K562 (cell line): ENCODE results near the gene HPSE2. TPM values are rescaled to one million over a fixed set of nuclear protein-coding genes. Genes with fewer than 3 reads are reported as not detected.

Source experiments
- CHD1 ChIP-seq: fragments of 200-600 bp; sonication (generic); IDR thresholded peaks from one replicate; pipeline ENCODE4 v1.6.1; 2012; ENCODE audit warnings: mild to moderate bottlenecking, moderate library complexity, low read length, inconsistent platforms
- ETS2 ChIP-seq: IDR thresholded peaks from 2 replicates; pipeline ENCODE4 v1.6.1; 2016; ENCODE audit warnings: borderline replicate concordance, missing genetic modification characterization, mild to moderate bottlenecking, moderate library complexity, missing compliant biosample characterization; ENCODE audit not compliant: poor library complexity, severe bottlenecking
- HBP1 ChIP-seq: fragments of 450-650 bp; formaldehyde crosslinking; IDR thresholded peaks from 2 replicates; pipeline ENCODE4 v1.4.0; 2022; ENCODE audit warnings: missing genetic modification characterization
- ZNF583 ChIP-seq: fragments of 250-450 bp; sonication (Bioruptor Pico); IDR thresholded peaks from 2 replicates; pipeline ENCODE4 v1.4.0; 2020
- polyA plus RNA-seq, 8 experiments: library from polyadenylated mRNA; depleted of rRNA in 4 of 8; stranded (reverse) in 5 of 8; unstranded in 3 of 8; fragments of >200 nt; fragmentation: Nextera tagmentation in 2 of 8; fragmentation: Illumina TruSeq in 1 of 8; extraction: Ambion mirVana in 2 of 8; extraction: Trizol in 1 of 8; gene quantifications; 2 replicates each; pipeline versions ENCODE4 v1.2.1 to v1.2.3, GENCODE V29; 2011 to 2014; ENCODE audit warnings: inconsistent platforms in 1 of 8, missing spikeins in 1 of 8
- total RNA-seq, 7 experiments: library from RNA; depleted of rRNA in 6 of 7; stranded (reverse); fragments of >200 nt in 6 of 7; fragmentation: Illumina TruSeq in 2 of 7; extraction: Trizol in 2 of 7; gene quantifications; 2 replicates each; pipeline versions ENCODE4 v1.2.1 to v1.2.3, GENCODE V29; 2011 to 2021; ENCODE audit warnings: low replicate concordance in 1 of 7
- TF ChIP-seq, protein P1 (sequence below): fragments of 250-450 bp; sonication (Bioruptor Pico); IDR thresholded peaks from 2 replicates; pipeline ENCODE4 v1.5.0; 2021; ENCODE audit warnings: mild to moderate bottlenecking, borderline replicate concordance
- TF ChIP-seq, protein P2 (sequence below): fragments of 450-650 bp; IDR thresholded peaks from 2 replicates; pipeline ENCODE4 v1.6.1; 2016; ENCODE audit warnings: low read depth, mild to moderate bottlenecking, moderate library complexity

The HPSE2 gene
- total and polyA plus RNA-seq, 9 of the 15 experiments (the other 6 are each of a cell fraction or from before 2014, with no cell fraction given) = 0.03 to 0.10 (median 0.04) TPM; not detected in 2

DNA sequence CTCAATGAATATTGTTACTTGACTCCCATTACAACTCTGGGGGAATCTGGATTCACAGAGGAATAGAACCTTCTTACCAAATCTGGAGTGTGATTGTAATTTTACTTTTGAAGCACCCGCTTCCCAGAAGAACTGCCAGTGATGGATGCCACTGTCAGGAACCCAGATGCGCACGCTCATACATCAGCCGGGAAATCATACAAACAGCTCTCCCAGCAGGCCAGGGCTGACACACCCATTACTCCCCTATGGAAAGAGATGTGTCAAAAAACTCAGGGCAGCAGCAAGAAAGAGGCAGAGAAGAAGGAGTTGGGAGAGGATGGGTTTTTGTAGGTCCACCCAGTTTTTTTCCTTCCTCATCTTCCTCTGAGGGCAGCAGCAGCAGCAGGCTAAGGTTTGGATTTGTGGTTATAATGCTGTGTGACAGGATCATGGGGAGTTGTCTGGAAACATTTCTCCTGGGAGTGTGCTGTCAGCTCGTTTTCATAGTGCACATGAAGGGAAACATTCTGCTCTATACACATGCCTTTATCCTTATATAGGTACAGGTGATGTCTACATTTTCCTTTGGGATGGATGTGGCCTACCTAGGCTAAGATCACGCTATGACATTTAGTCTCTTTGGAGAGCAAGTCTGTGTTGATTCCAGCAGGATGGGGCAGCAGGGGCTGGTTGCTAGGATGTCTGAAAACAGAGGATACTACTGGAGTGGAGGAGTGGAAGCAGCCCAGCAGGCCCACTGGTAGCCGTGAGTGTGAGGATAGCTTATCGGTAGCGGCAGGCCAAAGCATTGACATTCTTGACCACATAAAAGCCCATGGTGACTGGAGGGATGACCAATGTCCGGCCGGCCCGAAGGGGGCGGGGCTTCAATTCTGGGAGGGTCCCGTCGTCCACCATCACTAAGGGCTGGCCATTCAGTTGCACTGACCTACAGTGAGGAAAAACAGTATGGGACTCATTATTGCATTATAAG lies 776.6 kb downstream of the HPSE2 start (continued):
- TF ChIP-seq, protein P1, sequence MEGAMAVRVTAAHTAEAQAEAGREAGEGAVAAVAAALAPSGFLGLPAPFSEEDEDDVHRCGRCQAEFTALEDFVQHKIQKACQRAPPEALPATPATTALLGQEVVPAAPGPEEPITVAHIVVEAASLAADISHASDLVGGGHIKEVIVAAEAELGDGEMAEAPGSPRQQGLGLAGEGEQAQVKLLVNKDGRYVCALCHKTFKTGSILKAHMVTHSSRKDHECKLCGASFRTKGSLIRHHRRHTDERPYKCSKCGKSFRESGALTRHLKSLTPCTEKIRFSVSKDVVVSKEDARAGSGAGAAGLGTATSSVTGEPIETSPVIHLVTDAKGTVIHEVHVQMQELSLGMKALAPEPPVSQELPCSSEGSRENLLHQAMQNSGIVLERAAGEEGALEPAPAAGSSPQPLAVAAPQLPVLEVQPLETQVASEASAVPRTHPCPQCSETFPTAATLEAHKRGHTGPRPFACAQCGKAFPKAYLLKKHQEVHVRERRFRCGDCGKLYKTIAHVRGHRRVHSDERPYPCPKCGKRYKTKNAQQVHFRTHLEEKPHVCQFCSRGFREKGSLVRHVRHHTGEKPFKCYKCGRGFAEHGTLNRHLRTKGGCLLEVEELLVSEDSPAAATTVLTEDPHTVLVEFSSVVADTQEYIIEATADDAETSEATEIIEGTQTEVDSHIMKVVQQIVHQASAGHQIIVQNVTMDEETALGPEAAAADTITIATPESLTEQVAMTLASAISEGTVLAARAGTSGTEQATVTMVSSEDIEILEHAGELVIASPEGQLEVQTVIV (CRISPR knock-in tag) = no peak
- no peak for TF ChIP-seq ETS2 (tag)
- TF ChIP-seq, protein P2, sequence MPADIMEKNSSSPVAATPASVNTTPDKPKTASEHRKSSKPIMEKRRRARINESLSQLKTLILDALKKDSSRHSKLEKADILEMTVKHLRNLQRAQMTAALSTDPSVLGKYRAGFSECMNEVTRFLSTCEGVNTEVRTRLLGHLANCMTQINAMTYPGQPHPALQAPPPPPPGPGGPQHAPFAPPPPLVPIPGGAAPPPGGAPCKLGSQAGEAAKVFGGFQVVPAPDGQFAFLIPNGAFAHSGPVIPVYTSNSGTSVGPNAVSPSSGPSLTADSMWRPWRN = no peak
- no peak for TF ChIP-seq CHD1
- no peak for TF ChIP-seq HBP1 (CRISPR knock-in tag)
- TF ChIP-seq ZNF583 (CRISPR knock-in tag) = no peak
